GM21515 (cell line): Measurements from ENCODE around the gene NOTUM.
"Not testable (repeated sequence)": the region's sequence is repeated elsewhere in the genome, so short reads cannot be mapped to it uniquely, and the experiment has no call there.

Experiments
- ATAC-seq: cut with Tn5 transposase; IDR thresholded peaks from one replicate; pipeline ENCODE4 v1.9.1; 2021; ENCODE audit not compliant: unreplicated experiment

The NOTUM gene

GRCh38 chr17:81996757-81997441 is 35.9 kb upstream of the NOTUM start:
- no peak for ATAC-seq

- ATAC-seq, result no peak
These were observed 35.3 kb upstream of the NOTUM start for GRCh38 chr17:81996232-81996756.

GRCh38 chr17:81995463-81996231 is 34.7 kb upstream of the NOTUM start:
- ATAC-seq, result no peak

- ATAC-seq, result no peak
These were observed 33.8 kb upstream of the NOTUM start for GRCh38 chr17:81994593-81995462.

- ATAC-seq, result no peak
These were observed 33.0 kb upstream of the NOTUM start for GRCh38 chr17:81993729-81994592.

- ATAC-seq, result no peak
These were observed 31.5 kb upstream of the NOTUM start for GRCh38 chr17:81992306-81993102.

GRCh38 chr17:81991684-81992305 is 30.8 kb upstream of the NOTUM start:
- ATAC-seq, result no peak

GRCh38 chr17:81990836-81991683 is 30.1 kb upstream of the NOTUM start:
- no peak for ATAC-seq

GRCh38 chr17:81987161-81987770 is 26.3 kb upstream of the NOTUM start:
- no peak for ATAC-seq

- ATAC-seq, result no peak
These were observed 25.6 kb upstream of the NOTUM start for GRCh38 chr17:81986606-81987005.

GRCh38 chr17:81984773-81985410 is 23.9 kb upstream of the NOTUM start:
- no peak for ATAC-seq

- no peak for ATAC-seq
These were observed 22.8 kb upstream of the NOTUM start for GRCh38 chr17:81983639-81984373.

GRCh38 chr17:81983011-81983638 is 22.1 kb upstream of the NOTUM start:
- ATAC-seq, result no peak

- not testable (repeated sequence) for ATAC-seq
These were observed 20.5 kb upstream of the NOTUM start for GRCh38 chr17:81981511-81981910.

GRCh38 chr17:81980707-81981343 is 19.8 kb upstream of the NOTUM start:
- no peak for ATAC-seq

- no peak for ATAC-seq
These were observed 19.1 kb upstream of the NOTUM start for GRCh38 chr17:81980122-81980521.
